Transverse colon (tissue), 4 donors: Measurements from ENCODE around the gene FRMPD4. TPM values are rescaled to one million over a fixed set of nuclear protein-coding genes. Genes with fewer than 3 reads are reported as not detected.

ENCODE experiments used
- DNase-seq: peaks from one replicate; pipeline ENCODE4 v3.0.0-alpha.2; 2019
- H3K27ac ChIP-seq, 4 donors: fragments of 200-600 bp; sonication (generic); 2 replicates each; pipeline ENCODE4 v1.5.1; 2016 to 2018; ENCODE audit warnings: inconsistent platforms in 4 of 4
- H3K27me3 ChIP-seq: fragments of 200-600 bp; sonication (generic); 2 replicates; pipeline ENCODE4 v1.5.1; 2017; ENCODE audit warnings: inconsistent platforms
- H3K36me3 ChIP-seq, 4 donors: fragments of 200-600 bp; sonication (generic); 2 replicates each; pipeline ENCODE4 v1.5.1; 2017 to 2019; ENCODE audit warnings: inconsistent platforms in 4 of 4
- H3K4me1 ChIP-seq, 4 donors: fragments of 200-600 bp; sonication (generic); 2 replicates each; pipeline ENCODE4 v1.5.1; 2017 to 2020; ENCODE audit warnings: inconsistent platforms in 4 of 4
- H3K4me3 ChIP-seq, 4 donors: fragments of 200-600 bp; sonication (generic); 1 replicate in 1 of 4; 2 replicates in 3 of 4; pipeline versions ENCODE4 v1.5.1 to v1.6.1; 2017 to 2019; ENCODE audit warnings: inconsistent platforms in 4 of 4
- H3K9me3 ChIP-seq, 2 donors: fragments of 200-600 bp; sonication (generic); 2 replicates each; pipeline ENCODE4 v1.5.1; 2017 to 2019; ENCODE audit warnings: inconsistent platforms in 2 of 2
- EP300 ChIP-seq: sonication (generic); formaldehyde crosslinking; IDR thresholded peaks from one replicate; pipeline ENCODE4 v1.6.1; 2017; ENCODE audit warnings: antibody characterized with exemption, low read depth
- POLR2A ChIP-seq: fragments of 450-650 bp; IDR thresholded peaks from one replicate; pipeline ENCODE4 v1.6.1; 2016; ENCODE audit warnings: antibody characterized with exemption, mild to moderate bottlenecking, moderate library complexity
- POLR2AphosphoS5 ChIP-seq, 3 donors: sonication (generic); formaldehyde crosslinking; IDR thresholded peaks; one replicate each; pipeline ENCODE4 v1.6.1; 2016; ENCODE audit warnings: antibody characterized with exemption in 3 of 3
- WGBS, 2 donors: methylation state at CpG; one replicate each; pipeline ENCODE4 v1.1.5; 2018; ENCODE audit warnings: low coverage in 1 of 2; 5-methylcytosine and 5-hydroxymethylcytosine counted together
- in situ Hi-C, 4 donors: fragments of 200-750 bp; cut with MboI; loops; one replicate each; pipeline versions ENCODE4 v1.15.0 to v1.15.1; 2017; ENCODE audit warnings: low sequenced_read_pairs in 3 of 4, low pct_ligation_motif_present in 1 of 4, low pct_unique_long_range_greater_than_20kb in 1 of 4
- intact Hi-C: fragments of 100-400 bp; cut with DNase I; formaldehyde crosslinking; loops from one replicate; pipeline ENCODE4 v1.15.1; 2023; ENCODE audit warnings: low total_unique reads
- total RNA-seq, 4 donors: library from RNA; depleted of rRNA; stranded (reverse); fragments of >200 nt; gene quantifications; one replicate each; pipeline ENCODE4 v1.1.0, GENCODE V29; 2016
- TF ChIP-seq, protein P1 (sequence below), 5 experiments: fragments of 200-600 bp in 3 of 5; fragments of 450-650 bp in 2 of 5; sonication (generic) in 3 of 5; IDR thresholded peaks; 1 replicate in 2 of 5; 2 replicates in 3 of 5; pipeline ENCODE4 v1.5.1; 2016 to 2017; ENCODE audit warnings: antibody characterized with exemption in 5 of 5, inconsistent platforms in 3 of 5, mild to moderate bottlenecking in 2 of 5, moderate library complexity in 1 of 5

Gene FRMPD4
- total RNA-seq, 4 donors from 2014 or later, result 0.79 to 1.5 (median 0.82) TPM; not detected in 1

DNA sequence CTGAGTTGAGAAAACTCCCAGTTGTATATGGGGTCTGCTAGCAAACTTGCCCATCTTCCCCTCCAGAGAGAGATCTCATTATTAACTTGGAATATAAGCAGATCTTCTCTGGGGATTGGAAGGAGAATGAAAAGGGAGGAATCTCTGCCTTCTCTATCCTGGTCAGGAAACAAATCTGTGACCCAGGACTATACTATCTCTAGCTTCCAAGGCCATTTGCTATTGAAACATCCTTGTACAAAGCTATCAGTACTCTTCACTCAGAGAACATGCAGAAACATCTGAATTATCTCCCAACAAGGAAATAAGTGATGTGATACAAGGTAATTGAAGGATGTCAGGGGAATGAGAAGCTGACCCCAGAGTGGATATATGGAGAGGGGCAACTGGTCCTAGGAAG lies 183.8 kb downstream of the FRMPD4 start:
- in situ Hi-C loops (no loop called here), intact Hi-C loops (no loop called here)
- Histone ChIP-seq H3K4me3 (no peak overlapping the region), H3K4me1 (no peaks in the 10 kb centered on the region), H3K36me3 (no peaks in the 10 kb centered on the region), H3K9me3 (no peaks in the 10 kb centered on the region), H3K27ac (no peak overlapping the region), H3K27me3 (no peaks in the 10 kb centered on the region)
- TF ChIP-seq POLR2A, result no peak
- no peak for TF ChIP-seq EP300
- TF ChIP-seq, protein P1, sequence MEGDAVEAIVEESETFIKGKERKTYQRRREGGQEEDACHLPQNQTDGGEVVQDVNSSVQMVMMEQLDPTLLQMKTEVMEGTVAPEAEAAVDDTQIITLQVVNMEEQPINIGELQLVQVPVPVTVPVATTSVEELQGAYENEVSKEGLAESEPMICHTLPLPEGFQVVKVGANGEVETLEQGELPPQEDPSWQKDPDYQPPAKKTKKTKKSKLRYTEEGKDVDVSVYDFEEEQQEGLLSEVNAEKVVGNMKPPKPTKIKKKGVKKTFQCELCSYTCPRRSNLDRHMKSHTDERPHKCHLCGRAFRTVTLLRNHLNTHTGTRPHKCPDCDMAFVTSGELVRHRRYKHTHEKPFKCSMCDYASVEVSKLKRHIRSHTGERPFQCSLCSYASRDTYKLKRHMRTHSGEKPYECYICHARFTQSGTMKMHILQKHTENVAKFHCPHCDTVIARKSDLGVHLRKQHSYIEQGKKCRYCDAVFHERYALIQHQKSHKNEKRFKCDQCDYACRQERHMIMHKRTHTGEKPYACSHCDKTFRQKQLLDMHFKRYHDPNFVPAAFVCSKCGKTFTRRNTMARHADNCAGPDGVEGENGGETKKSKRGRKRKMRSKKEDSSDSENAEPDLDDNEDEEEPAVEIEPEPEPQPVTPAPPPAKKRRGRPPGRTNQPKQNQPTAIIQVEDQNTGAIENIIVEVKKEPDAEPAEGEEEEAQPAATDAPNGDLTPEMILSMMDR (IDR thresholded peaks at IDR 0.05), result no peak
- no peak for TF ChIP-seq POLR2AphosphoS5 (IDR thresholded peaks at IDR 0.05)
- no peak for DNase-seq

DNA sequence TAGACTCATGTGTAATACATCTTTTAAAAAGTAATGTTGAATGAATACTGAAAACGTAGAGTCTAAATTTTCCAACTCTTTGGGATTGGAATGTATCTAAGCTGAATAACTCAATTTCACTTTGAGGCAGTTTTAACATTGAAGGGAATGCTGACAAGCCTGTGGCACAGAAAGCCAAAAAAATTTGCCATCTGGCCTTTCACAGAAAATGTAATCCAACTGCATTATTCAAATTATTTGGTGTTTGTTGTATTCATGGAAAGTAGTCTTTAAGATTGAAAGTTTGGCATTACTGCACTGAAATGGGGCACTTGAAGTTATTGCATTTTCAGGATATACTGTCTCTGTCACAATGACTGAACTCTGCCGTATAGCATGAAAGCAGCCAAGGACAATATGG lies 186.9 kb downstream of the FRMPD4 start:
- no peak overlapping the region for H3K4me3 ChIP-seq
- H3K9me3 ChIP-seq, result no peaks in the 10 kb centered on the region
- no peak overlapping the region for H3K27ac ChIP-seq
- H3K4me1 ChIP-seq, result no peaks in the 10 kb centered on the region
- H3K27me3 ChIP-seq, result no peaks in the 10 kb centered on the region
- in situ Hi-C loops, result no loop called here
- intact Hi-C loops, result no loop called here
- no peak for DNase-seq
- WGBS, 2 donors, result 58 to 80% methylated on average over 1 to 2 of the region's 2 CpGs
- TF ChIP-seq POLR2A (no peak), POLR2AphosphoS5 (IDR thresholded peaks at IDR 0.05) (no peak), EP300 (no peak)
- TF ChIP-seq, protein P1 (IDR thresholded peaks at IDR 0.05), result no peak
- H3K36me3 ChIP-seq, result no peaks in the 10 kb centered on the region

DNA sequence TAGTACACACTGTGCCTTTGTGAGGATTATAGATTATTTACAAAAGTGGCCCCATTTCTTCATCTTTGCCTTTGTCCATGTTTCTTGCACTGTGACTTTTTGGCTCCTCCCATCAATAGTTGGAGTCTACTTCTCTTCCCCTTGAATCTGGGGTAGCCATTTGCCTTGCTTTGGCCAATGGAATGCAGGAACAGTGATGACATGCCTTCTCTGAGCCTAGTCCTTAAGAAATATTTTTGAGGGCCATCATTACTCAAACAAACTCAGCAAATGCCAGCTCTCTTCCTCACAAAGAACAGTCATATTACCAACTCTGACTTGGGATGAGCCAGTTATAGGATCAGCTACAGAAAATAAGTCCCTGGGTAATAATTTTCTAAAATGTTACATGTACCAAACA lies 189.6 kb downstream of the FRMPD4 start:
- intact Hi-C loops, result no loop called here
- Histone ChIP-seq H3K9me3 (no peaks in the 10 kb centered on the region), H3K36me3 (no peaks in the 10 kb centered on the region), H3K27me3 (no peaks in the 10 kb centered on the region), H3K27ac (no peak overlapping the region), H3K4me1 (no peaks in the 10 kb centered on the region), H3K4me3 (no peak overlapping the region)
- no peak for TF ChIP-seq POLR2AphosphoS5 (IDR thresholded peaks at IDR 0.05)
- TF ChIP-seq POLR2A, result no peak
- TF ChIP-seq, protein P1 (IDR thresholded peaks at IDR 0.05), result no peak
- no peak for TF ChIP-seq EP300
- in situ Hi-C loops, result no loop called here
- DNase-seq, result no peak

DNA sequence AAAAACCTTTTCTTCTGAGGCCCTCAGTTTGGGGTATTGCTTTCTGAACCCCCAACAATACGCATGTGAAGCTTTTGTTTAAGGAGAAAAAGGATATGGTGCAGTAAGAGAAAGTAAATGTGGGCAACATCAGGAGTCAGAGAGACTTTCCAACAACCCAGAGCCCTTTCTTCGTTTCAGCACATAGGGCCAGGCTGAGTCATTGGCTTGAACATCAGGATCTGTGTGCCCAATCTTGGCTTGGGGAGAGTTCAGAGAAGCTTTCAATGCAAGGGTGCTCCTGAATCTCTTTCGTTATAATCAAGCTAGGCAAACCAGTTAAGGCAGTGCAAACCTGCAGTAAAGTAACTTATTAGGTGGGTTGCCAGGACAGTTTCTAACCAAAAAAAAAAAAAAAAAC lies 191.2 kb downstream of the FRMPD4 start:
- WGBS, 2 donors, result 48% methylated on average over 3 of the region's 3 CpGs; no CpG with 5 or more reads in 1 of the 2 donors
- H3K9me3 ChIP-seq, result no peaks in the 10 kb centered on the region
- H3K27me3 ChIP-seq, result no peaks in the 10 kb centered on the region
- no peak for DNase-seq
- H3K4me3 ChIP-seq, result no peak overlapping the region
- in situ Hi-C loops, result no loop called here
- H3K4me1 ChIP-seq, result no peaks in the 10 kb centered on the region
- intact Hi-C loops, result no loop called here
- TF ChIP-seq EP300 (no peak), POLR2AphosphoS5 (IDR thresholded peaks at IDR 0.05) (no peak), POLR2A (no peak)
- TF ChIP-seq, protein P1 (IDR thresholded peaks at IDR 0.05), result no peak
- no peak overlapping the region for H3K27ac ChIP-seq
- no peaks in the 10 kb centered on the region for H3K36me3 ChIP-seq
